GM12878 (cell line): Measurements from ENCODE around the gene RAD51B. TPM values are rescaled to one million over a fixed set of nuclear protein-coding genes. Genes with fewer than 3 reads are reported as not detected.

Experiments
- ATAC-seq: fragments of 200-7000 bp; cut with Tn5 transposase; 3 replicates; pipeline ENCODE4 v1.9.1; 2020; ENCODE audit warnings: mild to moderate bottlenecking, moderate library complexity
- BruUV-seq: library from RNA; stranded (reverse); fragments of 400-500 nt; replicated peaks from 2 replicates; lab custom pipeline; 2021; lab: Mats Ljungman, UMichigan
- CTCF ChIA-PET: fragments of 300-600 bp; sonication (Branson Sonifier 250); formaldehyde crosslinking; extraction: SDS; loops from one replicate; lab custom pipeline; 2021; ENCODE audit warnings: inconsistent platforms; lab: Yijun Ruan, JAX
- POLR2A ChIA-PET: fragments of 350-600 bp; formaldehyde crosslinking; extraction: SDS; loops from one replicate; lab custom pipeline; 2021; ENCODE audit warnings: inconsistent platforms; lab: Charles Lee
- RAD21 ChIA-PET: fragments of 300-600 bp; sonication (Branson Sonifier 250); formaldehyde crosslinking; loops from one replicate; lab custom pipeline; 2023; ENCODE audit warnings: antibody characterized with exemption; ENCODE audit not compliant: unreplicated experiment; lab: Charles Lee
- SMC1A ChIA-PET: fragments of 300-600 bp; sonication (Branson Sonifier 250); formaldehyde crosslinking; loops from one replicate; lab custom pipeline; 2023; ENCODE audit not compliant: unreplicated experiment, uncharacterized antibody; lab: Charles Lee
- DNase-seq: peaks from one replicate; pipeline ENCODE4 v3.0.0-alpha.2; 2011; ENCODE audit warnings: low read depth, low spot score
- FAIRE-seq: peaks from 3 replicates; lab custom pipeline; 2011; peaks lifted over from hg19 to GRCh38; lab: Jason Lieb, UNC
- H2AFZ ChIP-seq: 2 replicates; pipeline ENCODE4 v1.6.0; 2011; ENCODE audit warnings: low read depth, low read length, control low read depth; ENCODE audit not compliant: control insufficient read depth
- H3K27ac ChIP-seq: 2 replicates; pipeline ENCODE4 v1.5.1; 2011; ENCODE audit warnings: control low read depth; ENCODE audit not compliant: control insufficient read depth, insufficient read depth
- H3K27me3 ChIP-seq, 2 experiments: replicated peaks in 1 of 2; 2 replicates each; pipeline versions ENCODE4 v1.6.0 to v1.6.1; 2011; ENCODE audit warnings: low read length in 1 of 2; ENCODE audit not compliant: control insufficient read depth in 2 of 2, insufficient read depth in 2 of 2
- H3K36me3 ChIP-seq, 2 experiments: 2 replicates each; pipeline ENCODE4 v1.5.1; 2011; ENCODE audit warnings: low read length in 1 of 2; ENCODE audit not compliant: control insufficient read depth in 2 of 2, insufficient read depth in 2 of 2
- H3K4me1 ChIP-seq: 2 replicates; pipeline ENCODE4 v1.6.1; 2011; ENCODE audit warnings: mild to moderate bottlenecking, low read length, moderate library complexity, mixed read lengths; ENCODE audit not compliant: control insufficient read depth, insufficient read depth
- H3K4me2 ChIP-seq: 2 replicates; pipeline ENCODE4 v1.6.0; 2011; ENCODE audit warnings: control low read depth; ENCODE audit not compliant: control insufficient read depth, insufficient read depth
- H3K4me3 ChIP-seq: fragments of 200-600 bp; sonication (generic); 2 replicates; pipeline ENCODE4 v1.5.1; 2016
- H3K79me2 ChIP-seq: 2 replicates; pipeline ENCODE4 v1.6.0; 2011; ENCODE audit warnings: low read length; ENCODE audit not compliant: control insufficient read depth, insufficient read depth
- H3K9ac ChIP-seq: 2 replicates; pipeline ENCODE4 v1.8.0; 2011; ENCODE audit warnings: low read length, control low read depth, mixed read lengths; ENCODE audit not compliant: control insufficient read depth, insufficient read depth
- H3K9me3 ChIP-seq: replicated peaks from 3 replicates; pipeline ENCODE4 v1.5.1; 2011; ENCODE audit warnings: mild to moderate bottlenecking, low read length; ENCODE audit not compliant: control insufficient read depth, insufficient read depth
- H4K20me1 ChIP-seq: 2 replicates; pipeline ENCODE4 v1.6.0; 2011; ENCODE audit not compliant: control insufficient read depth, insufficient read depth
- BCL11A ChIP-seq: IDR thresholded peaks from 2 replicates; pipeline ENCODE4 v1.6.1; 2011; ENCODE audit warnings: low read depth, low read length
- CHD2 ChIP-seq: IDR thresholded peaks from 2 replicates; pipeline ENCODE4 v1.6.1; 2011; ENCODE audit warnings: low read depth, low read length, improper control_type of control experiment, borderline replicate concordance
- HDAC2 ChIP-seq: fragments of 200-600 bp; sonication (generic); IDR thresholded peaks from 2 replicates; pipeline ENCODE4 v1.6.1; 2017
- KDM1A ChIP-seq: fragments of 200-600 bp; sonication (generic); IDR thresholded peaks from 2 replicates; pipeline ENCODE4 v1.6.1; 2016; ENCODE audit warnings: borderline replicate concordance
- NBN ChIP-seq: fragments of 450-650 bp; IDR thresholded peaks from 2 replicates; pipeline ENCODE4 v1.6.1; 2016
- NFIC ChIP-seq: IDR thresholded peaks from 2 replicates; pipeline ENCODE4 v1.6.1; 2012; ENCODE audit warnings: low read depth, mild to moderate bottlenecking, inconsistent platforms, low read length, moderate library complexity
- NFXL1 ChIP-seq: fragments of 450-650 bp; IDR thresholded peaks from 2 replicates; pipeline ENCODE4 v1.6.1; 2017; ENCODE audit warnings: antibody characterized with exemption, mild to moderate bottlenecking, borderline replicate concordance
- RAD21 ChIP-seq: IDR thresholded peaks from 2 replicates; pipeline ENCODE4 v1.6.1; 2011; ENCODE audit warnings: mild to moderate bottlenecking, low read depth, low read length, moderate library complexity; ENCODE audit not compliant: insufficient read depth
- TAF1 ChIP-seq: IDR thresholded peaks from 2 replicates; pipeline ENCODE4 v1.6.1; 2011; ENCODE audit warnings: mild to moderate bottlenecking, low read depth, low read length, borderline replicate concordance
- WGBS: methylation state at CpG from one replicate; pipeline ENCODE4 v1.1.6; 2016; ENCODE audit warnings: low lambda C conversion rate; ENCODE audit not compliant: insufficient replicate concordance, insufficient coverage; ENCODE audit errors: missing lambda C conversion rate; 5-methylcytosine and 5-hydroxymethylcytosine counted together
- in situ Hi-C: fragments of 300-500 bp; cut with MboI; formaldehyde crosslinking; loops from 9 replicates; pipeline ENCODE4 v1.14.3; 2018; ENCODE audit warnings: mixed read lengths
- intact Hi-C: fragments of 100-400 bp; cut with micrococcal nuclease; formaldehyde crosslinking; loops from one replicate; pipeline ENCODE4 v1.14.2; 2022; ENCODE audit not compliant: unreplicated experiment
- polyA plus RNA-seq, 11 experiments: library from polyadenylated mRNA; depleted of rRNA in 4 of 11; unstranded in 6 of 11; stranded (reverse) in 5 of 11; fragments of >200 nt; fragmentation: Nextera tagmentation in 4 of 11; fragmentation: Illumina TruSeq in 1 of 11; extraction: Ambion mirVana in 4 of 11; extraction: Trizol in 1 of 11; gene quantifications; 1 replicate in 1 of 11; 2 replicates in 10 of 11; pipeline versions ENCODE4 v1.2.1 to v1.2.3, GENCODE V29; 2011 to 2016; ENCODE audit warnings: inconsistent platforms in 2 of 11, missing spikeins in 2 of 11, low read depth in 1 of 11
- total RNA-seq, 4 experiments: library from RNA; depleted of rRNA in 3 of 4; stranded (reverse); fragments of >200 nt in 3 of 4; fragmentation: Illumina TruSeq in 1 of 4; extraction: Trizol in 1 of 4; gene quantifications; 2 replicates each; pipeline versions ENCODE4 v1.2.1 to v1.2.3, GENCODE V29; 2013 to 2021
- TF ChIP-seq, protein P1 (sequence below): fragments of 450-650 bp; IDR thresholded peaks from 2 replicates; pipeline ENCODE4 v1.6.1; 2016; ENCODE audit warnings: mild to moderate bottlenecking
- TF ChIP-seq, protein P2 (sequence below): IDR thresholded peaks from 2 replicates; pipeline ENCODE4 v1.6.1; 2011; ENCODE audit warnings: mild to moderate bottlenecking, low read depth, low read length, moderate library complexity; ENCODE audit not compliant: insufficient replicate concordance

Gene RAD51B
- total and polyA plus RNA-seq, 10 of the 15 experiments (the other 5 are each of a cell fraction or from before 2014, with no cell fraction given) = 9.8 to 26.8 (median 21.3) TPM

DNA sequence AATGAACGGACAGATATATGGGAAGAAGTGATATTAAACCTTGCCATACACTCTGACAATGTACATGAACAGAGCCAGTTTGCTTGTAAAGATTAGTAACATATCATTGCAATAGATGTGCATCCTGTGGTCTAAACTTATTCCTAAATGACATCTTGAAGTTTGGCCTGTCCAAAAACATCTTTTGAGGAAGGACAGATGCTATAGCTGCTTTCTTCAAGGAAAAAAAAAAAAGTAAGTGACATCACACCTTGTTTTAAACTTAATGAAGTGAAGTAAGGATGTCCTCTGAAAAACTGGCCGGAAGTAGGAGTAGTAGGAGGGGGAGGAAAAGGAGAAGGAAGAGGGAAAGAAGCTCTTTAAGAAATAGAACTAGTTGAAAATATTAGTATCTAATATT, 132.8 kb downstream of the RAD51B start:
- Histone ChIP-seq H3K9me3 (peaks cover 3% of the 10 kb centered on the region; the same call in 2 of the 3 replicates), H3K9ac (no peak overlapping the region), H2AFZ (no peak overlapping the region), H3K79me2 (no peaks in the 10 kb centered on the region), H3K4me2 (no peak overlapping the region), H3K36me3 (no peaks in the 10 kb centered on the region), H3K4me3 (no peak overlapping the region), H3K27me3 (no peaks in the 10 kb centered on the region), H3K4me1 (no peaks in the 10 kb centered on the region), H3K27ac (no peak overlapping the region), H4K20me1 (no peaks in the 10 kb centered on the region)
- SMC1A ChIA-PET = interaction anchor here (0.6 to 7.3 kb wide), 5 partner anchors 7 to 836 kb away, joined by 3 to 48 read pairs (median 4); no protein-coding TSS in a partner anchor
- CTCF ChIA-PET = interaction anchor here (0.7 to 1.6 kb wide), 3 partner anchors 9 to 236 kb away, joined by 3 to 11 read pairs (median 3); no protein-coding TSS in a partner anchor
- TF ChIP-seq CHD2 (no peak), HDAC2 (no peak), BCL11A (no peak)
- TF ChIP-seq, protein P1, sequence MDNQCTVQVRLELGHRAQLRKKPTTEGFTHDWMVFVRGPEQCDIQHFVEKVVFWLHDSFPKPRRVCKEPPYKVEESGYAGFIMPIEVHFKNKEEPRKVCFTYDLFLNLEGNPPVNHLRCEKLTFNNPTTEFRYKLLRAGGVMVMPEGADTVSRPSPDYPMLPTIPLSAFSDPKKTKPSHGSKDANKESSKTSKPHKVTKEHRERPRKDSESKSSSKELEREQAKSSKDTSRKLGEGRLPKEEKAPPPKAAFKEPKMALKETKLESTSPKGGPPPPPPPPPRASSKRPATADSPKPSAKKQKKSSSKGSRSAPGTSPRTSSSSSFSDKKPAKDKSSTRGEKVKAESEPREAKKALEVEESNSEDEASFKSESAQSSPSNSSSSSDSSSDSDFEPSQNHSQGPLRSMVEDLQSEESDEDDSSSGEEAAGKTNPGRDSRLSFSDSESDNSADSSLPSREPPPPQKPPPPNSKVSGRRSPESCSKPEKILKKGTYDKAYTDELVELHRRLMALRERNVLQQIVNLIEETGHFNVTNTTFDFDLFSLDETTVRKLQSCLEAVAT = no peak
- BruUV-seq = no TSS peak
- DNase-seq = no peak
- no peak for FAIRE-seq
- POLR2A ChIA-PET = interaction anchor here (0.5 kb wide), 1 partner anchor 70 kb away, joined by 7 read pairs; no protein-coding TSS in a partner anchor
- in situ Hi-C loops (no loop called here), intact Hi-C loops (no loop called here)
- RAD21 ChIA-PET = interaction anchor here (0.8 kb wide), 1 partner anchor 8 kb away, joined by 3 read pairs; no protein-coding TSS in a partner anchor
- WGBS = 98% methylated on average over 2 of the region's 2 CpGs
- no peak for ATAC-seq

- no peak for ATAC-seq
- H3K4me2 ChIP-seq = no peak overlapping the region
- H3K4me1 ChIP-seq = no peaks in the 10 kb centered on the region
- no peaks in the 10 kb centered on the region for H3K27me3 ChIP-seq
- H4K20me1 ChIP-seq = no peaks in the 10 kb centered on the region
- H2AFZ ChIP-seq = no peak overlapping the region
- CTCF ChIA-PET = interaction anchor here (0.7 to 1.6 kb wide), 3 partner anchors 9 to 236 kb away, joined by 3 to 11 read pairs (median 3); no protein-coding TSS in a partner anchor
- TF ChIP-seq BCL11A (no peak), KDM1A (no peak), NFXL1 (no peak), TAF1 (no peak), NFIC (no peak), NBN (no peak), RAD21 (no peak)
- TF ChIP-seq, protein P2, sequence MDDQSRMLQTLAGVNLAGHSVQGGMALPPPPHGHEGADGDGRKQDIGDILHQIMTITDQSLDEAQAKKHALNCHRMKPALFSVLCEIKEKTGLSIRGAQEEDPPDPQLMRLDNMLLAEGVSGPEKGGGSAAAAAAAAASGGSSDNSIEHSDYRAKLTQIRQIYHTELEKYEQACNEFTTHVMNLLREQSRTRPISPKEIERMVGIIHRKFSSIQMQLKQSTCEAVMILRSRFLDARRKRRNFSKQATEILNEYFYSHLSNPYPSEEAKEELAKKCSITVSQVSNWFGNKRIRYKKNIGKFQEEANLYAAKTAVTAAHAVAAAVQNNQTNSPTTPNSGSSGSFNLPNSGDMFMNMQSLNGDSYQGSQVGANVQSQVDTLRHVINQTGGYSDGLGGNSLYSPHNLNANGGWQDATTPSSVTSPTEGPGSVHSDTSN = no peak
- TF ChIP-seq, all 136 proteins: peak for 0
- in situ Hi-C loops = no loop called here
- Histone ChIP-seq H3K4me3 (no peak overlapping the region), H3K27ac (no peak overlapping the region), H3K9me3 (peaks cover 3% of the 10 kb centered on the region; the same call in 2 of the 3 replicates), H3K9ac (no peak overlapping the region), H3K36me3 (no peaks in the 10 kb centered on the region), H3K79me2 (no peaks in the 10 kb centered on the region)
- ChIA-PET POLR2A (interaction anchor here (0.6 kb wide), 1 partner anchor 9 kb away, joined by 3 read pairs; no protein-coding TSS in a partner anchor), SMC1A (interaction anchor here (0.6 to 7.3 kb wide), 6 partner anchors 8 to 835 kb away, joined by 3 to 48 read pairs (median 4); no protein-coding TSS in a partner anchor), RAD21 (interaction anchor here (0.8 kb wide), 1 partner anchor 9 kb away, joined by 3 read pairs; no protein-coding TSS in a partner anchor)
- FAIRE-seq = no peak
- DNase-seq = no peak
- intact Hi-C loops = no loop called here
- no TSS peak for BruUV-seq
Observed at GRCh38 chr14:67952786-67953185, 133.2 kb downstream of the RAD51B start.
